H1 (cell line): ENCODE results near the gene EPHA10. TPM values are rescaled to one million over a fixed set of nuclear protein-coding genes. Genes with fewer than 3 reads are reported as not detected.

Source experiments
- ATF3 ChIP-seq: IDR thresholded peaks from 2 replicates; pipeline ENCODE4 v1.6.1; 2011; ENCODE audit warnings: low read depth, mild to moderate bottlenecking, low read length; ENCODE audit not compliant: insufficient read depth
- CHD1 ChIP-seq: IDR thresholded peaks from 2 replicates; pipeline ENCODE4 v1.6.1; 2012; ENCODE audit warnings: low read depth, low read length, improper control_type of control experiment
- CREB1 ChIP-seq: IDR thresholded peaks from 2 replicates; pipeline ENCODE4 v1.6.1; 2012; ENCODE audit warnings: inconsistent platforms
- CTCF ChIP-seq, 3 experiments: IDR thresholded peaks; 1 replicate in 2 of 3; 2 replicates in 1 of 3; pipeline versions ENCODE4 v1.5.1 to v1.6.1; 2011; ENCODE audit warnings: low read length in 3 of 3, mild to moderate bottlenecking in 3 of 3, inconsistent platforms in 2 of 3, low read depth in 1 of 3, moderate library complexity in 1 of 3; ENCODE audit not compliant: insufficient read depth in 1 of 3; ENCODE audit errors: control extremely low read depth in 1 of 3
- GTF2F1 ChIP-seq: IDR thresholded peaks from 2 replicates; pipeline ENCODE4 v1.6.1; 2012; ENCODE audit warnings: low read depth, low read length, improper control_type of control experiment, borderline replicate concordance
- JUND ChIP-seq: IDR thresholded peaks from 2 replicates; pipeline ENCODE4 v1.6.1; 2011; ENCODE audit warnings: mild to moderate bottlenecking, improper control_type of control experiment, low read length
- KDM4A ChIP-seq: IDR thresholded peaks from one replicate; pipeline ENCODE4 v1.7.1; 2012; ENCODE audit warnings: low read depth, mild to moderate bottlenecking, moderate library complexity, low read length, inconsistent platforms; ENCODE audit not compliant: severe bottlenecking
- KDM5A ChIP-seq: fragments of 200-600 bp; IDR thresholded peaks from 2 replicates; pipeline ENCODE4 v1.7.1; 2012; ENCODE audit warnings: mild to moderate bottlenecking, low read length, inconsistent platforms, mixed read lengths
- MAX ChIP-seq: IDR thresholded peaks from 2 replicates; pipeline ENCODE4 v1.6.1; 2012; ENCODE audit warnings: inconsistent platforms
- NANOG ChIP-seq: IDR thresholded peaks from 2 replicates; pipeline ENCODE4 v1.6.1; 2011; ENCODE audit warnings: low read length, low read depth, mild to moderate bottlenecking, inconsistent platforms; ENCODE audit not compliant: insufficient read depth, poor library complexity, severe bottlenecking
- NRF1 ChIP-seq: IDR thresholded peaks from 2 replicates; pipeline ENCODE4 v1.6.1; 2011; ENCODE audit warnings: mild to moderate bottlenecking, low read depth, low read length, improper control_type of control experiment
- PHF8 ChIP-seq: fragments of 200-600 bp; sonication (generic); conservative IDR thresholded peaks from 2 replicates; pipeline ENCODE4 v1.7.1; 2012; ENCODE audit warnings: low read depth, mild to moderate bottlenecking, inconsistent platforms, low read length, moderate library complexity
- POU5F1 ChIP-seq: IDR thresholded peaks from 2 replicates; pipeline ENCODE4 v1.6.1; 2011; ENCODE audit warnings: low read depth, mild to moderate bottlenecking, low read length, moderate library complexity
- RNF2 ChIP-seq: fragments of 200-900, 300-1000 bp; sonication (generic); IDR thresholded peaks from 2 replicates; pipeline ENCODE4 v1.7.1; 2016; ENCODE audit warnings: borderline replicate concordance, low read depth, mild to moderate bottlenecking, antibody characterized with exemption, low read length; ENCODE audit not compliant: poor library complexity, severe bottlenecking; ENCODE audit errors: missing control alignments
- SIX5 ChIP-seq: IDR thresholded peaks from 2 replicates; pipeline ENCODE4 v1.6.1; 2011; ENCODE audit warnings: mild to moderate bottlenecking, low read depth, low read length
- SP2 ChIP-seq: IDR thresholded peaks from 2 replicates; pipeline ENCODE4 v1.6.1; 2012; ENCODE audit warnings: mild to moderate bottlenecking, low read length, inconsistent platforms
- TAF7 ChIP-seq: optimal IDR thresholded peaks from 2 replicates; pipeline ENCODE3; 2011; ENCODE audit warnings: low read depth, mild to moderate bottlenecking, inconsistent platforms, low read length, moderate library complexity, borderline replicate concordance
- TBP ChIP-seq: IDR thresholded peaks from 2 replicates; pipeline ENCODE4 v1.6.1; 2011; ENCODE audit warnings: low read depth, low read length, improper control_type of control experiment
- TCF12 ChIP-seq: IDR thresholded peaks from 2 replicates; pipeline ENCODE4 v1.6.1; 2011; ENCODE audit warnings: low read depth, mild to moderate bottlenecking, low read length
- ZNF274 ChIP-seq: IDR thresholded peaks from 2 replicates; pipeline ENCODE4 v1.7.0; 2012; ENCODE audit warnings: low read length, borderline replicate concordance; ENCODE audit errors: extremely low read depth
- polyA plus RNA-seq, 7 experiments: library from polyadenylated mRNA; depleted of rRNA in 3 of 7; stranded (reverse) in 5 of 7; unstranded in 2 of 7; fragments of >200 nt in 5 of 7; fragments of 200-250 nt in 2 of 7; gene quantifications; 1 replicate in 5 of 7; 2 replicates in 1 of 7; 4 replicates in 1 of 7; pipeline versions ENCODE4 v1.2.1 to v1.2.3, GENCODE V29; 2011 to 2013; ENCODE audit warnings: missing spikeins in 2 of 7, mixed read lengths in 2 of 7
- total RNA-seq: library from RNA; stranded (reverse); fragmentation: NEBNext Ultra II Directional; extraction: Animal tissue kit (Norgen Biotek cat#: 25700); gene quantifications from 2 replicates; pipeline ENCODE4 v1.2.1, GENCODE V29; 2021

The EPHA10 gene
- total and polyA plus RNA-seq, 2 of the 8 experiments (the other 6 are each of a cell fraction or from before 2014, with no cell fraction given), result 0.54 to 1.0 TPM

DNA sequence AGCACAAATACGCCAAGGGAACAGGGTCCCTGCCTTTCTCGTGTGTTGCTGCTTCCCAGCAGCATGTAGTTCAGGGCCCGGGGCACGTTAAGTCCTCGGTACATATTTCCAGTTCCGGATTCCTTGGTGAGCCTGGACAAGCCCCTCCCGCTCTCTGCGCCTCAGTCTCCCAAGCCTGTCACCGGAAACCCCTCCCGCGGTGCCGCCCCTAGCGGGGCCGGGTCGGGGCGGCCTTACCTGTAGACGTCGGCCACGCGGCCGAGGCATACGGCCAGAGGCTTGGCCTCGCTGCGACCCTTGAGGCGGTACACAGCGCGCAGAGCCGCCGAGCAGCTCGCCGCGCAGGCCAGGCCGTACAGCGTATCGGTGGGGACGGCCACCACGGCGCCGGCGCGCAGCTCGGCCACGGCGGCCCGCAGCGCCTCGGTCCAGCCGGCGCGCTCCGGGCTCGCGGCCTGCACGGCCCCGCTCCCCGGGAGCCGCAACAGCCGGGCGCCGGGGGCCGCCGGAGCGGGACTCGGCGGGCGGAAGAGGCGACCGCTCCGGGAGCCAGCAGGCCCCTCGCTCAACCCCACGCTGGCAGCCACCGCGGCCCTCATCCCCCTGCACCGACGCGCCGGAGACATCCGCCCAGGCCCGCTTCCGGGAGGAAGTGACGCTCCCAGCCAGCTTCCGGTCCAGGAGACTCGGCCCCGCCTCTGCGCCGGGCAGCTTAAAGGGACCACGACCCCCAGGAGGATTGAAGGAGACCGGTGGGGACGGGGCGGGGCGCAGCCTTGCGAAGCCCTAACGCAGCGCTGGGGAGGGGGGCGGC is 42.8 kb upstream of the EPHA10 start, which contains the start of the genes C1orf122 and YRDC (continued):
- TF ChIP-seq NANOG (no peak), KDM5A (no peak), SIX5 (no peak), CHD1 (no peak), CREB1 (peak; percentile 84), PHF8 (peak; percentile 85), GTF2F1 (no peak; the same call in 1 of the 2 replicates), TBP (peak; percentile 65), KDM4A (no peak), ZNF274 (no peak), SP2 (no peak), CTCF (IDR thresholded peaks at IDR 0.05; ENCODE audit: control extremely low read depth in 1 of 3, insufficient read depth in 1 of 3, low read depth in 1 of 3, low read length in 3 of 3) (no peak), JUND (no peak), NRF1 (no peak), POU5F1 (no peak), ATF3 (no peak), TCF12 (no peak), TAF7 (no peak), RNF2 (no peak), MAX (peak; percentile 74)
